ENCODE measurements around the gene RNF31.

The RNF31 gene

DNA sequence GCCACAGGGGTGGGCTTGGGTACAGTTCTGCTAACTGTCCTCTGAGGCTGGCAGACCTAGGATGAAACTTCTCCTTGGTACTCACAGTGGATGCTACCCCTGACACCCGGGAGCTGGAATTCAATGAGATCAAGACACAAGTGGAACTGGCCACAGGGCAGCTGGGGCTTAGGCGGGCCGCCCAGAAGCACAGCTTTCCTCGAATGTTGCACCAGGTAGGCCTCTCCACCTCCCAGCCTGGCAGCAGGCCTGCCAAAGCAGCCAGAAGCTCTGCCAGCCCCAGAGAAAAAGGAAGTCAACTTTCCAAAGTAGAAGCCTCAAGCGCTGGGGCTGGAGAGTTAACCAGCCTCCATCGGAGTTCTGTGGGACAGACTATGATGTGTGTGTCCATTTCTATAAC is 30.1 kb upstream of the RNF31 start:
- no peak for DNase-seq

DNA sequence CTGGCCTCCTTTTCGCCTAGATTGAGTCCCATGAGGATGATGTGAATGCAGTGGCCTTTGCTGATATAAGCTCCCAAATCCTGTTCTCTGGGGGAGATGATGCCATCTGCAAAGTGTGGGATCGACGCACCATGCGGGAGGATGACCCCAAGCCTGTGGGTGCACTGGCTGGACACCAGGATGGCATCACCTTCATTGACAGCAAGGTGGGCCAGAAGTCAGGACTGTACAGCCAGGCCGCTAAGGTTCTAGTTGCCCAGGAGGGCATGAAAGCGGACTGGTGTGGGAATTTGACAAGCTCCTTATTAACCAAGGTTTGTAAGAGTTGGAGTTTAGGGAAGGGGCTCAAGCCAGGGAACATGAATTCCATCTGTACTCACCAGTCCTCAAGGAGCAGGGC is 27.6 kb upstream of the RNF31 start:
- no peak for DNase-seq

DNA sequence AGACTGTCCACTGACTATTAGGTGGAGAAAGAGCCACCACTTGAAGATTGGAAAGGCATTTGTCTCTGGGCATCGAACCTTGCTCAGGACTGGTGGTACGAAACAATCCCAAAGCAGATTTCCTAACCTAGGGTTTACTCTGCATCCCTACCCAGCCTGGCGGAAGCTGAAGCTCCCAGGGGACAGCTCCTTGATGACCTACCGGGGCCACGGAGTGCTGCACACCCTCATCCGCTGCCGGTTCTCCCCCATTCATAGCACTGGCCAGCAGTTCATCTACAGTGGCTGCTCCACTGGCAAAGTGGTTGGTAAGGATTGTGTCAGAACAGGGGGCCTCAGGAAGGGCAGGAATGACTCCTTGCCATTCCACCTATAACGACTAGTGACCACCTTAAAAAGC is 26.1 kb upstream of the RNF31 start:
- no peak for DNase-seq

DNA sequence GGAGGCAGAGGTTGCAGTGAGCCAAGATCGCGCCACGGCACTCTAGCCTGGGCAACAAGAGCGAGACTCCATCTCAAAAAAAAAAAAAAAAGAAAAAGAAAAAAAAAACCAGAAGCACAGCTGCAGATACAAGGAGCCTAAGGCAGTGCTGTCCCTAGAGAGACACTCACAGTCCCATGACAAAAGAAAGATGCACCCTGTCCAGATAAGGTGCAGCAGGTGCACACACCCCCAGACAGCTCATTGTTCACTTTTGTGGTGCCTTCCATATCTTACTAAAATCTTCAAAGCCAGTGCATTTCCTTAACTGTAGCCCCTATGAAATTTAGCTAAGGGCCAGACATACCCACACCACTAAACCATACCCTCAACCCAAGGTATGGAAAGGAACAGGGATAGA is 24.9 kb upstream of the RNF31 start:
- no peak for DNase-seq

DNA sequence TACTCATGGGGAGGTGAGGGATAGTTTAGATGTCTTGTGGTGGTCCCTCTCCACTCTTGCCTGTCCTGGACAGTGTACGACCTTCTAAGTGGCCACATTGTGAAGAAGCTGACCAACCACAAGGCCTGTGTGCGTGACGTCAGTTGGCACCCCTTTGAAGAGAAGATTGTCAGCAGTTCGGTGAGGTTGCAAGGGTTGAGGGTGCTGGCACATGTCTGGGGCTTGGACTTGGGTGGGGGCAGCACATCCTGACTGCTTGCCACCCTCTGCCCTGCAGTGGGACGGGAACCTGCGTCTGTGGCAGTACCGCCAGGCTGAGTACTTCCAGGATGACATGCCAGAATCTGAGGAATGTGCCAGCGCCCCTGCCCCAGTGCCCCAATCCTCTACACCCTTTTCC is 24.4 kb upstream of the RNF31 start:
- no peak for DNase-seq

DNA sequence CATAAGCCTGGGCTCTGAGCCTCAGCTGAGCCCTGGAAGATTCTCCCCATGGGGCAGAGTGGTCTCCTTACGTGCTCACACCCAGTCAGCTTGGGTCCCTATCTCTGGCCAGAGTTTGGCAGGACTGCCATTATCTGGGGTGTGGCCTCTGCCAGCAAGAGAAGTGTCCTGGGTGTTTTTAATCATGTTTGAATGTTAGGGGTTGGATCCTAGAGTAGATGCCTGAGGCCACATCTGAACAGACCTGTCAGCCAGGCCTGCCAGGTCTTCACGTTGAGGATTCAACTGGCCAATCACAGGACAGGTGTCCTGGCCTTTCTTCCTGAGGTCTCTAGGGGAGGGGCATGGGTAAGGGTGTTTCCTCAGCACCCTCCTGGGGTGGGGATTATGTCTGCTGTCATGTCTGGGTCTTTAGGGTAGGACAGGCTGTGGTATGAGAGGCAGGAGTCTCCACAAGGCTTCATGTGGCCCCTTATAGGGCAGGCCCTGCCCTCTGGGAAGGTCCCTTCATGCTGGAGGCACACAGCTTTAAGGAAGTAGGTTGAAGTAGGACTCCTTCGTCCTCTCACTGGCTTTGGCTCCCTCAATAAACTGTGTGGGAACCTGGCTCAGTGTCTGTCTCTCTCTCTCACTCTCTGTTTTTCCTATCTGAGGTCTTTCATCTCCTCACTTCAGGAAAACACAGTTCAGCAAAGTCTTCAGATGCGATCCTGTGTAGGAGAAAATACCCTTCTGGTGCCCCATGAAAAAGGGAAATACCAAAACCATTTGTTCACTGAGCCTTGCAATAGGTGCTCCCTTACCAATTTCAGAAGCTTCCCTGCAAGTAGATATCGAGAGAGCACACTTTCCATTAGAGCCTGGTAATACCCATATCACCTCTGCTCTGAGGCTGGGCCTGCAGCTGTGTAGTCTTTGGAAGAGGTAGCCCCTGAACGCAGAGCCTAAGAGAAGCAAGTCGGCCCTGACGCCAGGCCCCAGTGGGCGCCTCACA is 23.6 kb upstream of the RNF31 start:
- DNase-seq, result no peak

DNA sequence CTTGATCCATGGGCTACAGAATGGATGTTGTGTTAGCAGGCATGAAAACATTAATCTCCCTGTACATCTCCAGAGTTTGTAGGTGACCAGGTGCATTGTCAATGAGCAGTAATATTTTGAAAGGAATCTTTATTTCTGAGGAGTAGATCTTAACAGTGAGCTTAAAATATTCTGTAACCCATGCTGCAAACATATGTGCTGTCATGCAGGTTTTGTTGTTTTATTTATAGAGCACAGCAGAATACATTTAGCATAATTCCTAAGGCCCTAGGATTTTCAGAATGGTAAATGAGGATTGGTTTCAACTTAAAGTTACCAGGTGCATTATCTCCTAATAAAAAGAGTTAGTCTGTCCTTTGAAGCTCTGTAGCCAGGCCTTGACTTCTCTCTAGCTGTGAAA is 20.4 kb upstream of the RNF31 start:
- no peak for DNase-seq

DNA sequence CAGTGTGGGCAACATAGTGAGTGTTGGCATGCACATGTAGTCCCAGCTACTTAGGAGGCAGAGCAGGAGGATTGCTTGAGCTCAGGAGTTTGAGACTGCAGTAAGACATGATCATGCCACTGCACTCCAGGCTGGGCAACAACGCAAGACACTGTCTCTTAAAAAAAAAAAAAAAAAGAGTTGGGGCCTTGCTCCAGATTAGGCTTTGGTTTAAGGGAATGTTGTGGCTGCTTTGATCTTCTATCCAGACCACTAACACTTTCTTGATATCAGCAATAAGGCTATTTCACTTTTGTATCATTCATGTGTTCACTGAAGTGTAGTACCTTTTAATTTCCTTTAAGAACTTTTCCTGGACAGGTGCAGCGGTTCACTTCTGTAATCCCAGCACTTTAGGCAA is 19.6 kb upstream of the RNF31 start:
- no peak for DNase-seq

DNA sequence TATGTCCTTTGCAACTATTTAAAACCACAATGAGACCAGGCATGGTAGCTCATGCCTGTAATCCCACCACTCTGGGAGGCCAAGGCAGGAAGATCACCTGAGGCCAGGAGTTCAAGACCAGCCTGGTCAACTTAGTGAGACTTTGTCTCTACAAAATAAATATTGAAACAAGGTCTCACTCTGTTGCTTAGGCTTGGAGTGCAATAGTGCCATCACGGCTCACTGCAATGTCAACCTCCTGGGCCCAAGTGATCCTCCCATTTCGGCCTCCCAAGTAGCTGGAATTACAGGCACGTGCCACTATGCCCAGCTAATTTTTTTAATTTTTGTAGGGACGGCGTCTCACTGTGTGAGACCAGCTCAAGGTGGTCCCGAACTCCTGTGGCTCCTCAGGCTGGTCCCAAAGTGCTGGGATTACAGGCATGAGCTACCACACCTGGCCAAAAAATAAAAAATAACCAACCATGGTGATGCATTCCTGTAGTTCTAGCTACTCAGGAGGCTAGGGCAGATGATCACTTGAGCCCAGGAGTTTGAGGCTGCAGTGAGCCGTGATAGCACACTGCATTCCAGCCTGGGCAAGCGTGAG is 17.8 kb upstream of the RNF31 start:
- no peak for DNase-seq

DNA sequence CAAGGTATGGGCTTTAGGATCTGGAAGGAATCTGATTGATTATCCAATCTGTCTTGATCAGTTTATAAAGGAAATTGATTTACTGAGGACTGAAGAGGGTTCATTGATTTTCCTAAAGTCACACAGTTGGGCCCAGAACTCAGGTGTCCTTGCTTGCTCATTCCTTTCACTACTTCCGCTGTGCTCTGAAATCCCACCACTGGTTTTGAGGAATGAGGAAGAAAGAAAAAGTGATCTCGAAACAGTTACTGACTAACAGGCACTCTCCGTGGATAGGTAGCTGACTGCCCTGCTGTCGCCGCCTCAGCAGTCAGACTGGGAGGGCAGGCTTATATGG is 16.9 kb upstream of the RNF31 start, which contains the start of gene FITM1:
Gene FITM1, plus strand, starts transcription at position 280 of the 337 bp plus-strand sequence. CDS start 905 bp downstream, outside the sequence.
- DNase-seq, result no peak

DNA sequence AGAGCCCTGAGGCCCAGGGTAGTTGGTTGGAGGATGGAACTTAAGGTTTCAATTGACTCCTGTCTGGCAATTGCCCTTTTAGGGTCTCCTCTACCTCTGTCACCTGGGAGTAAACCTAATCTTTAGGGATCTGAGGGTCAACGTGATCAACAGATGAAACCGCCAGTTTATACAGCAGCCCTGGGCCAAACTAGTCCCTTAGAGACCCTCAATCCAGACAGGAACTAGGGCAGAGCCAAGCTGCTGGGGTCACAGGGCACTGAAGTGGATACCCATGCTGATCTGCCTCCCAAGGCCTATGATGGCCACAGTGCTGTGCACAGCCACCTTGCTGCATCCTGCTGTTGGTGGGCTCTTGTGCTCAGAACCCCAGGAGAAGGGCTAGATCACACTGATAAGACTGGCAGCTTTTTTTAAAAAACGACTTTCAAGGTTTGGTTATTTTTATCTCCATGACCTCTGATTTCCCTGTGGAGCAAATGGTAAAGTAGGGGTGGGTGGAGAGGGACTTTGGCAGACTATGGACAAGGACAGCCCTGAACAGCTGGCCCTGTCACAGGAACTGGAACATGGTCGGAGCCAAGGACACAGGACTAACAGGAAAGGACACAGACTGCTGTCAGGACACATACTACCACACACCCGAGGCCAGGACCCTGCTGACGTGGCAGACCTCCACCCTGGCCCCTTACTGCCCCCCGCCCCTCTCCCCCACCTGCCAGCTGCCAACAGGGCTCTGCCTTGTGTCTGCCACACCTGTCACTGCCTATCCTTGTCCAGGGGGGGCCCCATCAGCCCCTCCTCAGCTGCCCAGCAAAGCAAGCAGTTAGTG is 16.4 kb upstream of the RNF31 start:
- no peak for DNase-seq

DNA sequence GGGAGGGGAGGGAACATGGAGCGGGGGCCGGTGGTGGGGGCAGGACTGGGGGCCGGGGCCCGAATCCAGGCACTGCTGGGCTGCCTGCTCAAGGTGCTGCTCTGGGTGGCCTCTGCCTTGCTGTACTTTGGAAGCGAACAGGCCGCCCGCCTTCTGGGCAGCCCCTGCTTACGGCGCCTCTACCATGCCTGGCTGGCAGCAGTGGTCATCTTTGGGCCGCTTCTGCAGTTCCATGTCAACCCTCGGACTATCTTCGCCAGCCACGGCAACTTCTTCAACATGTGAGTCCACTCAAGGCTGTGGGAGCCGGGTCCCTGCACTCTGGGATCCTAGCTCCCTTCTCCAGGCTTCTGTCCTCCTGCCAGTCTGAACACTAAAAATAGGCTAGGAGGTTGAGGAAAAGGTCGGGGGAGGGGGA is 15.7 kb upstream of the RNF31 start:
- no peak for DNase-seq

DNA sequence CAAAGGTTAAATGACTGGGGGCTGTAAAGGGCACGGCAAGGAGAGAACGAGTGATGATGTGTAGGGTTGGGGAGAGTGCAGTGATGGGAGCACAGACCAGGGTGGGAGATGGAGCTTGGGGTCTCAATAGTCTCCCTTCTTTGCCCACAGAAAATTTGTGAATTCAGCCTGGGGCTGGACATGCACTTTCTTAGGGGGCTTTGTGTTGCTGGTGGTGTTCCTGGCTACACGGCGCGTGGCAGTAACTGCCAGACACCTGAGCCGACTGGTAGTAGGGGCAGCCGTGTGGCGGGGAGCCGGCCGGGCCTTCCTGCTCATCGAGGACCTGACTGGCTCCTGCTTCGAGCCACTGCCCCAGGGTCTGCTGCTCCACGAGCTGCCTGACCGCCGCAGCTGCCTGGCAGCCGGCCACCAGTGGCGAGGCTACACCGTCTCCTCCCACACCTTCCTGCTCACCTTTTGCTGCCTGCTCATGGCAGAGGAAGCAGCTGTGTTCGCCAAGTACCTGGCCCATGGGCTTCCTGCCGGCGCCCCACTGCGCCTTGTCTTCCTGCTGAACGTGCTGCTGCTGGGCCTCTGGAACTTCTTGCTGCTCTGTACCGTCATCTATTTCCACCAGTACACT is 15.1 kb upstream of the RNF31 start:
- DNase-seq, result peak; percentile 20

DNA sequence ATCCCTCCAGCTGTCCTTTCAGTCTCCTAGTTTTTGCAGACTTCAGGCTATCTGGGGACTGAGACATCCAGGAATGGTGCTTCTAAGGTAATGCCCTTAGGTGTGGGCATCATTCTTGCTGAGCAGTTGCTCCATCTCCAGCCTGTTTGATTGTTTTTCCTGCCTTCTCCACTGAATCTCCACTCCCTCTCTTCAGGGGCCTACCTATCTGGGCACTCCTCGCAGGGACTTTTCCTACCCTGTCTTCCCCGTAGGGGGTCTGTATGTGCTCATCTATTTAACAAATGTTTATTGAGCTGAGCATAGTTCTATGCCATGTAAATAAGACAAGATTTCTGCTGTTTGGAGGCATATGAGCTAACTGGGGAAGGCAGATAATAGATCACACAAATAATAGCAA is 14.3 kb upstream of the RNF31 start:
- DNase-seq, result no peak

DNA sequence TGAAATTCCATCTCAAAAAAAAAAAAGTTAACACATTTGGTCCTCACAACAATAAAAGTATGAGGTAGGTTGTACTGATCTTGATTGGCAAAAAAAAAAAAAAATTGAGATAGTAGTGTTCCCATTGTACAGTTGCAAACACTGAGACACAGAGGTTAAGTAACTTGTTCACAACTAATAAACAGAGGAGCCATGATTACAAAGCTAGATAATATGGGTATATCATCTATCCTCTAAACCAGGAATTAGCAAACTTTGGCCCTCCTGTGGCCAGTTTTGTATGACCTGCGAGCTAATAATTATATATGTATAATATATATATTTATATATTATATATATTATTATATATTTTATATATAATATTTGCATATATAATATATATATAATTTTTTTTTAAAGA is 13.6 kb upstream of the RNF31 start:
- no peak for DNase-seq

DNA sequence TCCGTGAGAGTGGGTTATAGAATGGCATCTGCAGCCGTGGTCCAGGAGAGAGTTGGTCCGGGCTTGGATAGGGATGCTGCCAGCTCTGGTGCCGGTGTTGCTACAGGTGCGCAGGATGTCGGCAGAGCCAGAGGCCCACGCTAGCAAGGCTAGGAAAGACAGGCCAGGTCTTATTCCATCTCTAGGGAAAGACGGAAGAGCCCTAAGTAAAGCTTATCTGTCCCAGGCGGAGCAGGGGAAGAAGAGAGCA is 11.8 kb upstream of the RNF31 start:
- no peak for DNase-seq

DNA sequence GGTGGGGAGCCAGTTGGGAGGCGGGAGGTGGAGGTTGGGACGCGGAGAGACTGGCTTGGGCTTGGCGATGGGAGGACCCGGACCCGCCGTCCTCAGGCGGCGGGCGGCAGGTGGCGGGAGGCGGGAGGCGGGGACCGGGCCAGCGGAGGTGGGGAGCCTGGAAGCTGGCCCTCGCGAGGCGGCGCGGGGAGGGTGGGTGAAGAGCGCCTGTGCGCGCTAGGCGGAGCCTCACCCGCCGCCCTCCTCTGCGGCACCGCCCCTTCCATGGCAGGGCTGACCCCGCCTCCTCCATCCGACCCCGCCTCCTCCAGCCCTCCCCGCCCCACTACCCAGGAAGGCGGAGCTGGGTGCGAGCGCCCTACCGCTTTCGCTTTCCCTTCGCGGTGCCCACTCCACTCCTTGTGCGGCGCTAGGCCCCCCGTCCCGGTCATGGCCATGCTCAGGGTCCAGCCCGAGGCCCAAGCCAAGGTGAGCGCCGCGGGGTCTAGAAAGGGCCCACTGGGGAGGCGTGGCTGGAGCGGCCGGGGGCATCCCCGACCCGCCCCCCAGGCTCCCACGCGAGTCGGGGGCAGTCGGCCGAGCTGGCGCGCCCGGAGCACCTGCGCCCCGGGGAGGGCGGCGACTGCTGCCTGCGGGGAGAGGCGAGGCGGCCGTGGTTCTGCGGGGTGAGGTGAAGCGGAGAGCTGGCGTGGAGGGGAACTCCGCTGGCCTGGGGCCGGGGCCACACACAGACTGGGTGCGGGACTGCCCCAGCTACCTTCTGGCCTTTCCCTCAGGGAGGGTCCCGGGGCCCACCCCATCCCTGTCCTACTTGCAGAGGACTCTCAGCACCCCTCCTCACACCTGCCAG is 11.2 kb upstream of the RNF31 start, which contains the start of gene PSME1:
Gene PSME1, plus strand, starts transcription at position 361 of the 850 bp plus-strand sequence. Its CDS starts 69 bp downstream, at position 430.
- peak; percentile 93 for DNase-seq

DNA sequence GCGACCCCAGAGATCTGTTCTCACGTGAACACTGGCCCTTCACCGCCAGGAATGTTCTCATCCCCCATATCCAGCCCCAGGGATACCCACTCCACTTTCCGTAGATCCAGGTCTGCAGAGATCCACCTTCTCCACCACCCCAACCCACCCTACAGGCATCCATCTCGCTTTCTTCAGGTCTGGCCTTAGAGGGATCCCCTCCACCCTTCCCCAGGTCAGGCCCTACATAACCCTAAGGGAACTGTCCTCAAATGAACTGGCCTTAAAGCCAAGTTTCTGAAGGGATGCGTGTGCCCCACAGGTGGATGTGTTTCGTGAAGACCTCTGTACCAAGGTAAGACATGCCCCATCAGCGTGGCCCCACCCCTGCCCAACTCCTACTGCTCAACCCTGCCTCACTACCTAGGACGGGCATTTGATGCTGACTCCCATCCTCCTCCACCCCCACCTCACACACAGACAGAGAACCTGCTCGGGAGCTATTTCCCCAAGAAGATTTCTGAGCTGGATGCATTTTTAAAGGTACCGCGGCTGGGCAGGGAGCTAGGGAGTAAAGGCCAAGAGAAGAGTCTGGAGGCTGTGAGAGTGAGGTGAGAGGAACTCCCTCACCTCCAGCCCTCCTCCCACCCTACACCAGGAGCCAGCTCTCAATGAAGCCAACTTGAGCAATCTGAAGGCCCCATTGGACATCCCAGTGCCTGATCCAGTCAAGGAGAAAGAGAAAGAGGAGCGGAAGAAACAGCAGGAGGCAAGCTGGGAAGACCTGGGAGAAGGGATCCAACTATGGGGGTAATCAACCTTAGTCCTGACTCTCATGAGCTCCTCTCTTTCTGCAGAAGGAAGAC is 10.4 kb upstream of the RNF31 start:
- DNase-seq, result peak; percentile 22

DNA sequence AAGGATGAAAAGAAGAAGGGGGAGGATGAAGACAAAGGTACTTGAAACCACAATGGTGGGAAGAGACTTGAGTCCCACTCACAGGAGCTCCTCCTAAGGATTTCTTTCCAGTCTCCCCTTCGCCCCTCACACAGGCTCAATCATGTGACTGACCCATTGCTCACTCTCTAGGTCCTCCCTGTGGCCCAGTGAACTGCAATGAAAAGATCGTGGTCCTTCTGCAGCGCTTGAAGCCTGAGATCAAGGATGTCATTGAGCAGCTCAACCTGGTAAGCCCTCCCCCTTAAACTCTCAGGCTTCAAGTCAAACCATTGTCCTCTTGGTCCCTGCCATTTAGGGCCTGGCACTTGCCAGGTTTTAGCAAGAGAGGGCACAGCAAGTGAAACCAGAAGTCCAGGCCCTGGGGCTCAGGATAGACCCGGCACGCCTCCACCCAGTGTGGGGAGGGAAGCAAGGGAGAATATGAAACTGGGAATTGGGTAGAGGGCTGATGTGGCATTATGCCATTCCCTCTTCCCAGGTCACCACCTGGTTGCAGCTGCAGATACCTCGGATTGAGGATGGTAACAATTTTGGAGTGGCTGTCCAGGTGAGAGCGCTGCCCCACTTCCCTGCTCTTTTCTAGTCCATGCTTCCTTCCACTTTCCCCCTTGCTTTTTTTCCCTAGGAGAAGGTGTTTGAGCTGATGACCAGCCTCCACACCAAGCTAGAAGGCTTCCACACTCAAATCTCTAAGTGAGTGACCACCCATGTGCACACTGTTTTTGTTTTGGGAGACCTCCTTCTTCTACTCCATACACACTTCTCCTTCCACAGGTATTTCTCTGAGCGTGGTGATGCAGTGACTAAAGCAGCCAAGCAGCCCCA is 9.5 kb upstream of the RNF31 start:
- no peak for DNase-seq
